CD8-positive, alpha-beta memory T cell (primary cell): Measurements from ENCODE around the gene MID1. TPM values are rescaled to one million over a fixed set of nuclear protein-coding genes. Genes with fewer than 3 reads are reported as not detected.

Experiments used
- CTCF ChIA-PET: fragments of 350-600 bp; sonication (Branson Sonifier 250); formaldehyde crosslinking; loops from one replicate; lab custom pipeline; 2021; ENCODE audit warnings: antibody characterized with exemption; lab: Charles Lee
- POLR2A ChIA-PET: fragments of 350-600 bp; sonication (Branson Sonifier 250); formaldehyde crosslinking; loops from one replicate; lab custom pipeline; 2021; ENCODE audit warnings: antibody characterized with exemption; lab: Charles Lee
- DNase-seq, 5 donors: peaks; one replicate each; pipeline versions ENCODE4 v3.0.0 to v3.0.0-alpha.2; 2020 to 2022; ENCODE audit warnings: mixed read lengths in 1 of 5
- H3K27ac ChIP-seq: one replicate; pipeline ENCODE4 v1.7.0; 2013; ENCODE audit warnings: low read depth, mild to moderate bottlenecking, low read length, moderate library complexity
- H3K27me3 ChIP-seq: 2 replicates; pipeline ENCODE4 v1.7.0; 2013; ENCODE audit warnings: low read length, mild to moderate bottlenecking; ENCODE audit not compliant: insufficient read depth, poor library complexity, severe bottlenecking
- H3K36me3 ChIP-seq: 2 replicates; pipeline ENCODE4 v1.7.0; 2013; ENCODE audit warnings: mild to moderate bottlenecking, low read length, moderate library complexity; ENCODE audit not compliant: insufficient read depth
- H3K4me1 ChIP-seq: 2 replicates; pipeline ENCODE4 v1.7.0; 2013; ENCODE audit warnings: mild to moderate bottlenecking, low read length, moderate library complexity; ENCODE audit not compliant: insufficient read depth
- H3K4me3 ChIP-seq: 2 replicates; pipeline ENCODE4 v1.7.0; 2013; ENCODE audit warnings: mild to moderate bottlenecking, low read length
- H3K9me3 ChIP-seq: 2 replicates; pipeline ENCODE4 v1.7.0; 2013; ENCODE audit warnings: mild to moderate bottlenecking, low read length
- H3K27ac Mint-ChIP-seq, 8 donors: one replicate each; pipeline ENCODE4 v1.8.0; 2020 to 2021; ENCODE audit warnings: mixed read lengths in 8 of 8, mild to moderate bottlenecking in 6 of 8, inconsistent platforms in 3 of 8, moderate library complexity in 3 of 8
- H3K27me3 Mint-ChIP-seq, 2 donors: one replicate each; pipeline ENCODE4 v1.8.0; 2020 to 2021; ENCODE audit warnings: mixed read lengths in 2 of 2, mild to moderate bottlenecking in 1 of 2, moderate library complexity in 1 of 2
- H3K36me3 Mint-ChIP-seq, 3 donors: one replicate each; pipeline ENCODE4 v1.8.0; 2020 to 2021; ENCODE audit warnings: mixed read lengths in 3 of 3, inconsistent platforms in 1 of 3, mild to moderate bottlenecking in 1 of 3
- H3K4me1 Mint-ChIP-seq, 3 donors: one replicate each; pipeline ENCODE4 v1.8.0; 2020 to 2021; ENCODE audit warnings: mixed read lengths in 3 of 3, inconsistent platforms in 1 of 3, mild to moderate bottlenecking in 1 of 3
- H3K4me3 Mint-ChIP-seq, 7 donors: one replicate each; pipeline ENCODE4 v1.8.0; 2020 to 2021; ENCODE audit warnings: mixed read lengths in 7 of 7, mild to moderate bottlenecking in 6 of 7, moderate library complexity in 4 of 7, inconsistent platforms in 2 of 7
- H3K9me3 Mint-ChIP-seq, 5 donors: one replicate each; pipeline ENCODE4 v1.8.0; 2020 to 2022; ENCODE audit warnings: mixed read lengths in 5 of 5, mild to moderate bottlenecking in 3 of 5, moderate library complexity in 2 of 5, inconsistent platforms in 1 of 5
- polyA plus RNA-seq: library from polyadenylated mRNA; unstranded; fragments of 300-500 nt; fragmentation: Illumina TruSeq; gene quantifications from one replicate; pipeline ENCODE4 v1.2.3, GENCODE V29; 2021
- total RNA-seq, 2 experiments: library from RNA; stranded (reverse); gene quantifications; one replicate each; pipeline ENCODE4 v1.2.3, GENCODE V29; 2021

MID1 gene, protein sequence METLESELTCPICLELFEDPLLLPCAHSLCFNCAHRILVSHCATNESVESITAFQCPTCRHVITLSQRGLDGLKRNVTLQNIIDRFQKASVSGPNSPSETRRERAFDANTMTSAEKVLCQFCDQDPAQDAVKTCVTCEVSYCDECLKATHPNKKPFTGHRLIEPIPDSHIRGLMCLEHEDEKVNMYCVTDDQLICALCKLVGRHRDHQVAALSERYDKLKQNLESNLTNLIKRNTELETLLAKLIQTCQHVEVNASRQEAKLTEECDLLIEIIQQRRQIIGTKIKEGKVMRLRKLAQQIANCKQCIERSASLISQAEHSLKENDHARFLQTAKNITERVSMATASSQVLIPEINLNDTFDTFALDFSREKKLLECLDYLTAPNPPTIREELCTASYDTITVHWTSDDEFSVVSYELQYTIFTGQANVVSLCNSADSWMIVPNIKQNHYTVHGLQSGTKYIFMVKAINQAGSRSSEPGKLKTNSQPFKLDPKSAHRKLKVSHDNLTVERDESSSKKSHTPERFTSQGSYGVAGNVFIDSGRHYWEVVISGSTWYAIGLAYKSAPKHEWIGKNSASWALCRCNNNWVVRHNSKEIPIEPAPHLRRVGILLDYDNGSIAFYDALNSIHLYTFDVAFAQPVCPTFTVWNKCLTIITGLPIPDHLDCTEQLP
- not detected for total RNA-seq
- polyA plus RNA-seq = not detected

DNA sequence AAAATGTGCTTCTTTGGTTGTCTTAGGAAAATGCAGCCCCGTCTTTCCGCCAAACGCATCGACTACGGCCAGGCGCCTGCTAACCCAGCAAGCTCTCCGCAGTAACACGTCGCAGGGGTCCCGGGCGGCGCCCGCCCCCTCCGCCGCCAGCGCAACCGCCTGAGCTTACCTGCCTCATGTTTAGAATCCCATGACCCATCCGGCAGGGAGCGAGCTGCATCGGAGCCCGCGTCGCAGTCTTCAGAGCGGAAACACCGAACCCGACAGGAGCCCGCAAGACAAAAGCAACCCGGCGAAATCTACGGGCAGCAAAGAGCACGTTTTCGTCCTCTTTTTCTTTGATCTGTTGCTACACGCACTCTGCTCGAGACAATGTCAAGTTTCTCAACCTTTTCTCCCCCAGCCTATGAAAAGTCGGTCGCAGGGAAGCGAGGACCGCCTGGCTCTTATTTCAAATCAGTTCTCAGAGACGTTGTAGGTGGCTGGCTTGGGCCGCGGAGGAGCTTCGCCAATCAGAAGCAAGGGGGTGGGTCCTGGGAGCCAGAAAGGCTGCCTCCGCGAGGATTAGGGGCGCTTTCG is at the start of gene MID1:
Gene MID1, minus strand, starts transcription at position 465 of the 579 bp plus-strand sequence. CDS start 53,038 bp downstream, outside the sequence.
- H3K36me3 Mint-ChIP-seq = no peaks in the 10 kb centered on the region
- Histone ChIP-seq H3K27me3 (no peaks in the 10 kb centered on the region), H3K27ac (no peak within 1 kb of the TSS), H3K36me3 (no peaks in the 10 kb centered on the region), H3K4me3 (no peak within 1 kb of the TSS), H3K4me1 (no peaks in the 10 kb centered on the region), H3K9me3 (no peaks in the 10 kb centered on the region)
- H3K27ac Mint-ChIP-seq = no peak within 1 kb of the TSS
- CTCF ChIA-PET = no interaction called here
- peak within 1 kb of the TSS in 6 of 7 donors; percentile 32 to 76 (median 49) for H3K4me3 Mint-ChIP-seq
- no peak for DNase-seq
- POLR2A ChIA-PET = no interaction called here
- H3K9me3 Mint-ChIP-seq = peaks cover 0 to 8% (median 2%) of the 10 kb centered on the region in 5 donors
- H3K27me3 Mint-ChIP-seq = peaks cover 10 to 22% of the 10 kb centered on the region in 2 donors
- peaks cover 7 to 11% (median 10%) of the 10 kb centered on the region in 3 donors for H3K4me1 Mint-ChIP-seq

GRCh38 chrX:10667143-10667542 is 46.8 kb upstream of the MID1 start:
- peak overlapping the region in 1 of 7 donors; percentile 24 for H3K4me3 Mint-ChIP-seq
- Histone ChIP-seq H3K36me3 (no peaks in the 10 kb centered on the region), H3K4me3 (no peak overlapping the region), H3K27me3 (no peaks in the 10 kb centered on the region), H3K4me1 (no peaks in the 10 kb centered on the region), H3K27ac (no peak overlapping the region), H3K9me3 (no peaks in the 10 kb centered on the region)
- ChIA-PET CTCF (no interaction called here), POLR2A (no interaction called here)
- no peaks in the 10 kb centered on the region for H3K36me3 Mint-ChIP-seq
- H3K4me1 Mint-ChIP-seq = no peaks in the 10 kb centered on the region
- H3K27me3 Mint-ChIP-seq = peaks cover 0 to 10% of the 10 kb centered on the region in 2 donors
- peaks cover 0 to 4% (median 2%) of the 10 kb centered on the region in 5 donors for H3K9me3 Mint-ChIP-seq
- no peak overlapping the region for H3K27ac Mint-ChIP-seq
- DNase-seq = no peak

DNA sequence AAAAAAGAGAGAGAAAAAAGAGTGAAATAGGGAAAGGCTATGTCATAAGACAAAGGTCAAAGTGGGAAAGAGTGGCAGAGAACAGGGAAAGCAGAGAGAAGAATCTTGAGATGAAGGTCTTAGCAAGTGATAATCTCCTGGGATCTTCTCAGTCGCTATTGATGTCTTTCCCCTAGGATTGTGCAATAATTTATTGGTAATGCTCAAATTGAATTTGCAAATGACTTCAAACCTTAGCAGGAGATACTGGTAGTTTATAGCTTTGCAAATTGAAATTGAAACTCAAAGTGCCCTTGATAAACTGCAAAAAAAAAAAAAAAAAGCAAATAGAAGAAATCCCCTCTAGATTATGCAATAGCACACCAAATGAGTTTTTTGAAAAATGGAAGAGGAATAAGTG is 45.7 kb upstream of the MID1 start:
- Mint-ChIP-seq H3K4me1 (no peaks in the 10 kb centered on the region), H3K9me3 (peaks cover 0 to 4% (median 0%) of the 10 kb centered on the region in 5 donors), H3K36me3 (no peaks in the 10 kb centered on the region), H3K27ac (peak overlapping the region in 1 of 8 donors; percentile 47), H3K27me3 (peaks cover 0 to 10% of the 10 kb centered on the region in 2 donors), H3K4me3 (no peak overlapping the region)
- Histone ChIP-seq H3K4me1 (no peaks in the 10 kb centered on the region), H3K27me3 (no peaks in the 10 kb centered on the region), H3K9me3 (no peaks in the 10 kb centered on the region), H3K4me3 (no peak overlapping the region), H3K27ac (no peak overlapping the region), H3K36me3 (no peaks in the 10 kb centered on the region)
- no peak for DNase-seq
- CTCF ChIA-PET = no interaction called here
- POLR2A ChIA-PET = no interaction called here

DNA sequence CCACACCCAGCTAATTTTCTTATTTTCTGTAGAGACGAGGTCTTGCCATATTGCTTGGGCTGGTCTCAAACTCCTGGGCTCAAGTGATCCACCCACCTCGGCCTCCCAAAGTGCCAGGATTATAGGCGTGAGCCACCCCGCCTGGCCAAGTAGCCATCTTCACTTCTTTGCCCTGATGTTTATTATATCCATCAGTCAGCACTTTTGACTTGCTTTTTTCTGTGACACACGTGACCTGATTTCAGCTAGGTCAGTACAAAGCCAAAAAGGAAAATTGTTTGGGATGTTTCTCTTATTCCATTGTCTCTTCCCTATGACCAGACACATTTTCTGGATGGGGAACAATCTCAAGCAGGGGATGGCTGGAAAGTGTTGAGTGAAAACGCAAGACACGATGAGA is 45.3 kb upstream of the MID1 start:
- Mint-ChIP-seq H3K36me3 (no peaks in the 10 kb centered on the region), H3K27ac (peak overlapping the region in 1 of 8 donors; percentile 47), H3K27me3 (peaks cover 0 to 10% of the 10 kb centered on the region in 2 donors), H3K4me3 (no peak overlapping the region), H3K9me3 (peaks cover 0 to 4% (median 0%) of the 10 kb centered on the region in 5 donors), H3K4me1 (no peaks in the 10 kb centered on the region)
- Histone ChIP-seq H3K4me1 (no peaks in the 10 kb centered on the region), H3K27ac (no peak overlapping the region), H3K4me3 (no peak overlapping the region), H3K36me3 (no peaks in the 10 kb centered on the region), H3K9me3 (no peaks in the 10 kb centered on the region), H3K27me3 (no peaks in the 10 kb centered on the region)
- ChIA-PET POLR2A (no interaction called here), CTCF (no interaction called here)
- DNase-seq = no peak

GRCh38 chrX:10660171-10660570 is 39.8 kb upstream of the MID1 start:
- no peaks in the 10 kb centered on the region for H3K4me1 Mint-ChIP-seq
- ChIA-PET CTCF (no interaction called here), POLR2A (no interaction called here)
- peak overlapping the region in 1 of 8 donors; percentile 9 for H3K27ac Mint-ChIP-seq
- no peak for DNase-seq
- no peak overlapping the region for H3K4me3 Mint-ChIP-seq
- peaks cover 0 to 6% (median 2%) of the 10 kb centered on the region in 5 donors for H3K9me3 Mint-ChIP-seq
- Histone ChIP-seq H3K27ac (no peak overlapping the region), H3K4me3 (no peak overlapping the region), H3K27me3 (no peaks in the 10 kb centered on the region), H3K4me1 (no peaks in the 10 kb centered on the region), H3K9me3 (no peaks in the 10 kb centered on the region), H3K36me3 (no peaks in the 10 kb centered on the region)
- H3K36me3 Mint-ChIP-seq = no peaks in the 10 kb centered on the region
- H3K27me3 Mint-ChIP-seq = peaks cover 0 to 10% of the 10 kb centered on the region in 2 donors

GRCh38 chrX:10656214-10656613 is 35.8 kb upstream of the MID1 start:
- POLR2A ChIA-PET = no interaction called here
- Mint-ChIP-seq H3K27me3 (no peaks in the 10 kb centered on the region), H3K4me1 (no peaks in the 10 kb centered on the region), H3K4me3 (no peak overlapping the region), H3K36me3 (no peaks in the 10 kb centered on the region), H3K27ac (no peak overlapping the region), H3K9me3 (peaks cover 0 to 10% (median 5%) of the 10 kb centered on the region in 5 donors)
- Histone ChIP-seq H3K27me3 (no peaks in the 10 kb centered on the region), H3K4me3 (no peak overlapping the region), H3K9me3 (no peaks in the 10 kb centered on the region), H3K36me3 (no peaks in the 10 kb centered on the region), H3K4me1 (no peaks in the 10 kb centered on the region), H3K27ac (no peak overlapping the region)
- no peak for DNase-seq
- CTCF ChIA-PET = no interaction called here

- Histone ChIP-seq H3K27me3 (no peaks in the 10 kb centered on the region), H3K36me3 (no peaks in the 10 kb centered on the region), H3K27ac (no peak overlapping the region), H3K4me3 (no peak overlapping the region), H3K4me1 (no peaks in the 10 kb centered on the region), H3K9me3 (no peaks in the 10 kb centered on the region)
- ChIA-PET POLR2A (no interaction called here), CTCF (no interaction called here)
- DNase-seq = no peak
- Mint-ChIP-seq H3K4me3 (no peak overlapping the region), H3K9me3 (peaks cover 0 to 10% (median 5%) of the 10 kb centered on the region in 5 donors), H3K36me3 (no peaks in the 10 kb centered on the region), H3K27ac (no peak overlapping the region), H3K4me1 (no peaks in the 10 kb centered on the region), H3K27me3 (peaks cover 0 to 2% of the 10 kb centered on the region in 2 donors)
These were observed 34.6 kb upstream of the MID1 start for GRCh38 chrX:10654960-10655359.

DNA sequence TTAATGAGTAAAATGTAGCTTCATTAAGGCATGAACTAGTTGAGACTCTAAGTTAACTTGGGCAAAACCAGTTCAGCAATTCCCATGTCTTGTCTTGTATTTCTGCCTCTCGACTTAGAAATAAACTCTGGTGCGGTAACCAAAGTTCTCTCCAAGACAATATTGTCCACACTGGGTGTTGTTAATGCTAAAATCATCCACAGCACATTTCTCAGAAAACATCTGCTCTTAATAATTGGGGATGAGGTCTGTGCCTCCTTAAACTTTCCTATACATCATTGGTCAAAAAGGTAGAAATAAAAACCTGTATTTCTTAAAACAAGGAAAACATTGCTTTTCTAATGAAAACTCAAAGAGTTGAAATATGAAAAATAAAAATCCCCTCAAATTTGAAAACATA is 32.9 kb upstream of the MID1 start:
- Histone ChIP-seq H3K27me3 (no peaks in the 10 kb centered on the region), H3K9me3 (no peaks in the 10 kb centered on the region), H3K4me3 (no peak overlapping the region), H3K36me3 (no peaks in the 10 kb centered on the region), H3K27ac (no peak overlapping the region), H3K4me1 (no peaks in the 10 kb centered on the region)
- Mint-ChIP-seq H3K9me3 (peaks cover 0 to 10% (median 5%) of the 10 kb centered on the region in 5 donors), H3K4me3 (no peak overlapping the region), H3K27ac (peak overlapping the region in 1 of 8 donors; percentile 34), H3K36me3 (no peaks in the 10 kb centered on the region), H3K4me1 (no peaks in the 10 kb centered on the region), H3K27me3 (peaks cover 0 to 2% of the 10 kb centered on the region in 2 donors)
- no peak for DNase-seq
- POLR2A ChIA-PET = no interaction called here
- CTCF ChIA-PET = no interaction called here
